ENCODE results near the gene WDR70. TPM values are rescaled to one million over a fixed set of nuclear protein-coding genes. Genes with fewer than 3 reads are reported as not detected.

Gene WDR70
- total and polyA plus RNA-seq, 12 donors: 9.2 to 26.0 (median 18.4) TPM

- Histone ChIP-seq H3K27ac (no peak overlapping the region), H3K36me3 (peaks cover 0 to 33% (median 0%) of the 10 kb centered on the region in 9 donors), H3K27me3 (no peaks in the 10 kb centered on the region), H3K9me3 (peaks cover 0 to 15% (median 4%) of the 10 kb centered on the region in 11 donors), H3K4me1 (no peaks in the 10 kb centered on the region), H3K4me3 (no peak overlapping the region)
- no peak for DNase-seq
- no peak for TF ChIP-seq CTCF (IDR thresholded peaks at IDR 0.05)
- no peak for ATAC-seq
- intact Hi-C loops (cut with DNase I): no loop called here
Observed at GRCh38 chr5:37756248-37756647, 377.1 kb downstream of the WDR70 start.

- no peaks in the 10 kb centered on the region for H3K27me3 ChIP-seq
- ATAC-seq (no peak), DNase-seq (no peak)
- no peak for TF ChIP-seq CTCF (IDR thresholded peaks at IDR 0.05)
- intact Hi-C loops (cut with DNase I): no loop called here
- 95 to 97% methylated on average over 4 of the region's 4 CpGs for WGBS, 2 donors
- H3K4me3 ChIP-seq: no peak overlapping the region
- peaks cover 0 to 15% (median 4%) of the 10 kb centered on the region in 11 donors for H3K9me3 ChIP-seq
- no peaks in the 10 kb centered on the region for H3K4me1 ChIP-seq
- peaks cover 0 to 18% (median 0%) of the 10 kb centered on the region in 9 donors for H3K36me3 ChIP-seq
- H3K27ac ChIP-seq: no peak overlapping the region
Observed at GRCh38 chr5:37757980-37758582, 379.0 kb downstream of the WDR70 start.

- DNase-seq: no peak
- Histone ChIP-seq H3K4me3 (no peak overlapping the region), H3K27ac (no peak overlapping the region), H3K9me3 (no peaks in the 10 kb centered on the region), H3K4me1 (no peaks in the 10 kb centered on the region), H3K36me3 (no peaks in the 10 kb centered on the region), H3K27me3 (no peaks in the 10 kb centered on the region)
- WGBS, 2 donors: 46 to 50% methylated on average over 3 of the region's 3 CpGs
- ATAC-seq: no peak
- no peak for TF ChIP-seq CTCF (IDR thresholded peaks at IDR 0.05)
- intact Hi-C loops (cut with DNase I): no loop called here
Observed at GRCh38 chr5:37767251-37767650, 388.1 kb downstream of the WDR70 start.

GRCh38 chr5:37767961-37768360 is 388.8 kb downstream of the WDR70 start:
- ATAC-seq (no peak), DNase-seq (no peak)
- no peaks in the 10 kb centered on the region for H3K27me3 ChIP-seq
- intact Hi-C loops (cut with DNase I): no loop called here
- no peak for TF ChIP-seq CTCF (IDR thresholded peaks at IDR 0.05)
- no peaks in the 10 kb centered on the region for H3K36me3 ChIP-seq
- no peak overlapping the region for H3K4me3 ChIP-seq
- H3K9me3 ChIP-seq: no peaks in the 10 kb centered on the region
- H3K27ac ChIP-seq: no peak overlapping the region
- no peaks in the 10 kb centered on the region for H3K4me1 ChIP-seq
- 82 to 93% methylated on average over 4 of the region's 4 CpGs for WGBS, 2 donors
